ENCODE results near the gene CACNA2D3.

- TF ChIP-seq, protein P1, sequence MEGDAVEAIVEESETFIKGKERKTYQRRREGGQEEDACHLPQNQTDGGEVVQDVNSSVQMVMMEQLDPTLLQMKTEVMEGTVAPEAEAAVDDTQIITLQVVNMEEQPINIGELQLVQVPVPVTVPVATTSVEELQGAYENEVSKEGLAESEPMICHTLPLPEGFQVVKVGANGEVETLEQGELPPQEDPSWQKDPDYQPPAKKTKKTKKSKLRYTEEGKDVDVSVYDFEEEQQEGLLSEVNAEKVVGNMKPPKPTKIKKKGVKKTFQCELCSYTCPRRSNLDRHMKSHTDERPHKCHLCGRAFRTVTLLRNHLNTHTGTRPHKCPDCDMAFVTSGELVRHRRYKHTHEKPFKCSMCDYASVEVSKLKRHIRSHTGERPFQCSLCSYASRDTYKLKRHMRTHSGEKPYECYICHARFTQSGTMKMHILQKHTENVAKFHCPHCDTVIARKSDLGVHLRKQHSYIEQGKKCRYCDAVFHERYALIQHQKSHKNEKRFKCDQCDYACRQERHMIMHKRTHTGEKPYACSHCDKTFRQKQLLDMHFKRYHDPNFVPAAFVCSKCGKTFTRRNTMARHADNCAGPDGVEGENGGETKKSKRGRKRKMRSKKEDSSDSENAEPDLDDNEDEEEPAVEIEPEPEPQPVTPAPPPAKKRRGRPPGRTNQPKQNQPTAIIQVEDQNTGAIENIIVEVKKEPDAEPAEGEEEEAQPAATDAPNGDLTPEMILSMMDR (IDR thresholded peaks at IDR 0.05) = no peak
- TF ChIP-seq POLR2A (IDR thresholded peaks at IDR 0.05) (no peak), POLR2AphosphoS5 (IDR thresholded peaks at IDR 0.05) (no peak), EP300 (IDR thresholded peaks at IDR 0.05; ENCODE audit: low read depth) (no peak)
These were observed 569.0 kb downstream of the CACNA2D3 start for GRCh38 chr3:54691289-54691771.

All from transverse colon (tissue), 4 donors.